Endothelial cell of umbilical vein (primary cell): ENCODE data around the gene TSNAX. TPM values are rescaled to one million over a fixed set of nuclear protein-coding genes. Genes with fewer than 3 reads are reported as not detected.

ENCODE experiments used
- BruUV-seq: library from RNA; stranded (reverse); fragments of 400-500 nt; replicated peaks from 2 replicates; lab custom pipeline; 2021; lab: Mats Ljungman, UMichigan
- CTCF ChIA-PET: fragments of 300-600, 350-600 bp; sonication (Branson Sonifier 250); formaldehyde crosslinking; loops from one replicate; lab custom pipeline; 2021; ENCODE audit warnings: antibody characterized with exemption, inconsistent platforms; lab: Charles Lee
- POLR2A ChIA-PET: fragments of 300-600, 350-600 bp; sonication (Branson Sonifier 250); formaldehyde crosslinking; loops from one replicate; lab custom pipeline; 2021; ENCODE audit warnings: antibody characterized with exemption, inconsistent platforms; lab: Charles Lee
- DNase-seq: peaks from one replicate; pipeline ENCODE4 v3.0.0-alpha.2; 2011; ENCODE audit warnings: low read depth, low spot score
- FAIRE-seq: peaks from 2 replicates; lab custom pipeline; 2011; peaks lifted over from hg19 to GRCh38; lab: Jason Lieb, UNC
- H2AFZ ChIP-seq: 2 replicates; pipeline ENCODE4 v1.6.0; 2012; ENCODE audit warnings: low read depth, low read length, control low read depth, inconsistent platforms
- H3K27ac ChIP-seq: 2 replicates; pipeline ENCODE4 v1.5.1; 2011; ENCODE audit warnings: low read depth, mild to moderate bottlenecking, control low read depth, low read length, moderate library complexity; ENCODE audit not compliant: insufficient read depth
- H3K27me3 ChIP-seq, 2 experiments: 2 replicates each; pipeline versions ENCODE4 v1.6.0 to v1.6.1; 2011; ENCODE audit warnings: low read length in 2 of 2, mixed read lengths in 1 of 2; ENCODE audit not compliant: control insufficient read depth in 2 of 2, insufficient read depth in 2 of 2
- H3K36me3 ChIP-seq, 2 experiments: 2 replicates in 1 of 2; 3 replicates in 1 of 2; pipeline ENCODE4 v1.5.1; 2011; ENCODE audit warnings: low read length in 2 of 2, mild to moderate bottlenecking in 1 of 2, moderate library complexity in 1 of 2; ENCODE audit not compliant: control insufficient read depth in 2 of 2, insufficient read depth in 2 of 2; ENCODE audit errors: extremely low read depth in 1 of 2
- H3K4me1 ChIP-seq: 3 replicates; pipeline ENCODE4 v1.5.1; 2011; ENCODE audit warnings: mild to moderate bottlenecking, low read length; ENCODE audit not compliant: control insufficient read depth, insufficient read depth; ENCODE audit errors: extremely low read depth
- H3K4me2 ChIP-seq: 2 replicates; pipeline ENCODE4 v1.6.1; 2011; ENCODE audit warnings: low read length, control low read depth, mixed read lengths; ENCODE audit not compliant: insufficient read depth
- H3K4me3 ChIP-seq, 3 experiments: fragments of 200-600 bp in 1 of 3; sonication (generic), shearing (Covaris generic) in 1 of 3; replicated peaks in 1 of 3; 2 replicates each; pipeline ENCODE4 v1.5.1; 2011 to 2016; ENCODE audit warnings: control low read depth in 3 of 3, low read length in 3 of 3, mild to moderate bottlenecking in 2 of 3, inconsistent platforms in 1 of 3, low read depth in 1 of 3, moderate library complexity in 1 of 3; ENCODE audit not compliant: insufficient read depth in 1 of 3
- H3K79me2 ChIP-seq: 2 replicates; pipeline ENCODE4 v1.6.0; 2012; ENCODE audit warnings: low read length, inconsistent platforms; ENCODE audit not compliant: control insufficient read depth, insufficient read depth
- H3K9ac ChIP-seq: replicated peaks from 2 replicates; pipeline ENCODE3; 2011; ENCODE audit warnings: low read length, control low read depth; ENCODE audit not compliant: insufficient read depth; ENCODE audit errors: extremely low read depth
- H3K9me1 ChIP-seq: replicated peaks from 3 replicates; pipeline ENCODE4 v1.6.0; 2011; ENCODE audit warnings: mild to moderate bottlenecking, low read length; ENCODE audit not compliant: control insufficient read depth, insufficient read depth; ENCODE audit errors: extremely low read depth
- H3K9me3 ChIP-seq: replicated peaks from 2 replicates; pipeline ENCODE4 v1.5.1; 2012; ENCODE audit warnings: low read length, inconsistent platforms; ENCODE audit not compliant: control insufficient read depth, insufficient read depth
- H4K20me1 ChIP-seq: replicated peaks from 2 replicates; pipeline ENCODE3; 2011; ENCODE audit warnings: mild to moderate bottlenecking, low read length; ENCODE audit not compliant: control insufficient read depth, insufficient read depth; ENCODE audit errors: extremely low read depth
- EZH2 ChIP-seq: IDR thresholded peaks from 2 replicates; pipeline ENCODE4 v1.6.1; 2012; ENCODE audit warnings: borderline replicate concordance, low read depth, mild to moderate bottlenecking, moderate library complexity, low read length, inconsistent platforms; ENCODE audit not compliant: severe bottlenecking
- FOS ChIP-seq: IDR thresholded peaks from 2 replicates; pipeline ENCODE4 v1.6.1; 2011; ENCODE audit warnings: mild to moderate bottlenecking, low read length, moderate library complexity, borderline replicate concordance; ENCODE audit not compliant: insufficient read depth
- GATA2 ChIP-seq: IDR thresholded peaks from 2 replicates; pipeline ENCODE4 v1.7.0; 2011; ENCODE audit warnings: low read depth, mild to moderate bottlenecking, moderate library complexity, mixed read lengths, low read length; ENCODE audit not compliant: insufficient read length, insufficient read depth
- JUN ChIP-seq: IDR thresholded peaks from 2 replicates; pipeline ENCODE4 v1.6.1; 2011; ENCODE audit warnings: borderline replicate concordance, low read depth; ENCODE audit not compliant: insufficient read length, insufficient read depth
- MYC ChIP-seq: IDR thresholded peaks from one replicate; pipeline ENCODE4 v1.6.1; 2011; ENCODE audit warnings: mild to moderate bottlenecking, low read depth, low read length
- POLR2A ChIP-seq: IDR thresholded peaks from 2 replicates; pipeline ENCODE4 v1.6.1; 2012; ENCODE audit warnings: low read depth, mild to moderate bottlenecking, control low read depth, low read length
- POLR2AphosphoS5 ChIP-seq: IDR thresholded peaks from 2 replicates; pipeline ENCODE4 v1.6.1; 2012; ENCODE audit warnings: low read depth, mild to moderate bottlenecking, control low read depth, low read length, moderate library complexity; ENCODE audit not compliant: insufficient read depth
- dilution Hi-C: fragments of 300-500 bp; cut with MboI; formaldehyde crosslinking; loops from one replicate; pipeline ENCODE4 v1.15.0; 2019; ENCODE audit warnings: low sequenced_read_pairs; ENCODE audit not compliant: extremely low pct_ligation_motif_present
- intact Hi-C: fragments of 100-400 bp; cut with micrococcal nuclease; formaldehyde crosslinking; loops from one replicate; pipeline ENCODE4 v1.10.0; 2022
- polyA plus RNA-seq, 4 experiments: library from polyadenylated mRNA; depleted of rRNA in 3 of 4; stranded (reverse) in 3 of 4; unstranded in 1 of 4; fragments of >200 nt; gene quantifications; 2 replicates each; pipeline versions ENCODE4 v1.2.1 to v1.2.3, GENCODE V29; 2011 to 2012; ENCODE audit warnings: missing spikeins in 1 of 4
- total RNA-seq: library from RNA; stranded (reverse); gene quantifications from 2 replicates; pipeline ENCODE4 v1.2.3, GENCODE V29; 2021
- TF ChIP-seq, protein P1 (sequence below): IDR thresholded peaks from 2 replicates; pipeline ENCODE4 v1.6.1; 2011; ENCODE audit not compliant: insufficient read depth, insufficient read length
- TF ChIP-seq, protein P2 (sequence below), 2 donors: IDR thresholded peaks; 1 replicate in 1 of 2; 2 replicates in 1 of 2; pipeline ENCODE4 v1.5.1; 2011; ENCODE audit warnings: low read length in 2 of 2, mild to moderate bottlenecking in 2 of 2, moderate library complexity in 2 of 2, control low read depth in 1 of 2, inconsistent platforms in 1 of 2, low read depth in 1 of 2; ENCODE audit not compliant: insufficient read depth in 1 of 2; ENCODE audit errors: extremely low read depth in 1 of 2

TSNAX gene
- total and polyA plus RNA-seq, 2 donors (not counting 3 experiments of a cell fraction or from before 2014, with no cell fraction given): 6.3 to 26.3 TPM

DNA sequence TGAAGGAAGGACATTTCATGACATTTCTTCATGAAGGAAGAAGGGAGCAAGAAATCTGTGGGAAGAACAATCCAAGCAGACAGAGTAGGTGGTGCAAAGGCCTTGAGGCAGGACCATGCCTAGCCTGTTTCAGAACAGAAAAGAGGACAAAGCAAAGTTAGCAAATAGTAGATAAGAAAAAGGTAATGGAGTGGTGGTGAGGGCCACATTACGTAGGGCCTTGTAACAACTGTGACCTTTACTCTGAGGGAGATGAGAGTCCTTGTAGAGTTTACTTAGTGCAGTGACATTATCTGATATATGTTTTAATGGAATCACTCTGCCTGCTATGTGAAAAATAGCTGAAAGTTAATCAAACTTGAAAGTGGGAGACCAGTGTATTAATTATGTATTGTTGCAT is 6.4 kb upstream of the TSNAX start:
- dilution Hi-C loops: no loop called here
- H3K36me3 ChIP-seq: no peaks in the 10 kb centered on the region
- H3K79me2 ChIP-seq: no peaks in the 10 kb centered on the region
- no TSS peak for BruUV-seq
- no peak overlapping the region for H2AFZ ChIP-seq
- H3K4me1 ChIP-seq: no peaks in the 10 kb centered on the region
- no peaks in the 10 kb centered on the region for H3K27me3 ChIP-seq
- CTCF ChIA-PET: no interaction called here
- DNase-seq: no peak
- H3K27ac ChIP-seq: no peak overlapping the region
- no peak overlapping the region for H3K4me3 ChIP-seq
- no peaks in the 10 kb centered on the region for H4K20me1 ChIP-seq
- H3K9me1 ChIP-seq: no peaks in the 10 kb centered on the region
- TF ChIP-seq GATA2: no peak
- no peak for TF ChIP-seq FOS
- TF ChIP-seq, protein P1, sequence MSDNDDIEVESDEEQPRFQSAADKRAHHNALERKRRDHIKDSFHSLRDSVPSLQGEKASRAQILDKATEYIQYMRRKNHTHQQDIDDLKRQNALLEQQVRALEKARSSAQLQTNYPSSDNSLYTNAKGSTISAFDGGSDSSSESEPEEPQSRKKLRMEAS: no peak
- TF ChIP-seq EZH2: no peak
- TF ChIP-seq MYC: no peak
- no peak overlapping the region for H3K9ac ChIP-seq
- no peak for FAIRE-seq
- intact Hi-C loops: no loop called here
- H3K4me2 ChIP-seq: no peak overlapping the region
- no peaks in the 10 kb centered on the region for H3K9me3 ChIP-seq
- POLR2A ChIA-PET: no interaction called here

DNA sequence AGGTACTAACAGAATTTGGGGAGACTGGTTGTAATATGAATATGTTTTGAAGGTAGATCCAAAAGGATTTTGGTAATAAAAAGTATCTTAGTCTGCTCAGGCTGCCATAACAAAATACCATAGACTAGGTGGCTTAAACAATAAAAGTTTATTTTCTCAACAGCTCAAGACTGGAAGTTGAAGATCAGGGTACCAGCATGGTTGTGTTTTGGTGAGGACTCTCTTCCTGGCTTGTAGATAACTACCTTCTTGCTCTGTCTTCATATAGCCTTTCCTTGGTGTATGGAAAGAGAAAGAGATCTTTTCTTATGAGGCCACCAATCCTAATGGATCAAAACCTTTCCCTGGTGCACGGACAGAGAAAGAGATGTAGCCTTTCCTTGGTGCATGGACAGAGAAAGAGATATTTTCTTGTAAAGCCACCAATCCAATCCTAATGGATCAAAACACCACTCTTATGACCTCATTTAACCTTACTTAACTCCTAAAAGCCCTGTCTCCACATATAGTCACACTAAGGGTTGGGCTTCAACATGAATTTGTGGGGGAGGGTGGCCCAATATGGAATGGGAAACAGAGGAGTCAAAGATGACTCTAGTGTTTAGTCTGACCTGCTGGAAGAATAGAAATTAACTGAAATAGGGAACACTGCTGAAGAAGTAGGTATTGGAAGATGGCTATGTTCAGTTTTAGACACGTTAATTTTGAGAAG is 5.4 kb upstream of the TSNAX start:
- DNase-seq (no peak), FAIRE-seq (no peak)
- Histone ChIP-seq H3K27me3 (no peaks in the 10 kb centered on the region), H3K79me2 (no peaks in the 10 kb centered on the region), H3K36me3 (no peaks in the 10 kb centered on the region), H3K9me3 (no peaks in the 10 kb centered on the region), H3K9ac (no peak overlapping the region), H3K4me2 (no peak overlapping the region), H3K9me1 (no peaks in the 10 kb centered on the region), H2AFZ (no peak overlapping the region), H4K20me1 (no peaks in the 10 kb centered on the region), H3K27ac (no peak overlapping the region), H3K4me1 (peaks cover 4% of the 10 kb centered on the region), H3K4me3 (no peak overlapping the region)
- TF ChIP-seq JUN (no peak), POLR2A (no peak), POLR2AphosphoS5 (no peak), GATA2 (no peak), FOS (no peak), EZH2 (no peak), MYC (no peak)
- TF ChIP-seq, protein P1: no peak
- TF ChIP-seq, protein P2, sequence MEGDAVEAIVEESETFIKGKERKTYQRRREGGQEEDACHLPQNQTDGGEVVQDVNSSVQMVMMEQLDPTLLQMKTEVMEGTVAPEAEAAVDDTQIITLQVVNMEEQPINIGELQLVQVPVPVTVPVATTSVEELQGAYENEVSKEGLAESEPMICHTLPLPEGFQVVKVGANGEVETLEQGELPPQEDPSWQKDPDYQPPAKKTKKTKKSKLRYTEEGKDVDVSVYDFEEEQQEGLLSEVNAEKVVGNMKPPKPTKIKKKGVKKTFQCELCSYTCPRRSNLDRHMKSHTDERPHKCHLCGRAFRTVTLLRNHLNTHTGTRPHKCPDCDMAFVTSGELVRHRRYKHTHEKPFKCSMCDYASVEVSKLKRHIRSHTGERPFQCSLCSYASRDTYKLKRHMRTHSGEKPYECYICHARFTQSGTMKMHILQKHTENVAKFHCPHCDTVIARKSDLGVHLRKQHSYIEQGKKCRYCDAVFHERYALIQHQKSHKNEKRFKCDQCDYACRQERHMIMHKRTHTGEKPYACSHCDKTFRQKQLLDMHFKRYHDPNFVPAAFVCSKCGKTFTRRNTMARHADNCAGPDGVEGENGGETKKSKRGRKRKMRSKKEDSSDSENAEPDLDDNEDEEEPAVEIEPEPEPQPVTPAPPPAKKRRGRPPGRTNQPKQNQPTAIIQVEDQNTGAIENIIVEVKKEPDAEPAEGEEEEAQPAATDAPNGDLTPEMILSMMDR (IDR thresholded peaks at IDR 0.05; ENCODE audit: extremely low read depth in 1 of 2, insufficient read depth in 1 of 2, low read depth in 1 of 2, low read length in 2 of 2): no peak
- dilution Hi-C loops (no loop called here), intact Hi-C loops (no loop called here)
- POLR2A ChIA-PET: no interaction called here
- BruUV-seq: no TSS peak
- CTCF ChIA-PET: no interaction called here
